K562 (cell line): ENCODE results near the gene STAT6. TPM values are rescaled to one million over a fixed set of nuclear protein-coding genes. Genes with fewer than 3 reads are reported as not detected.
A peak's percentile ranks its signal among the peaks of the same experiment; 100 is the strongest.

Experiments used
- ATAC-seq: fragments of 200-7000 bp; cut with Tn5 transposase; 3 replicates; pipeline ENCODE4 v1.9.1; 2020; ENCODE audit warnings: moderate library complexity
- BruUV-seq: library from RNA; stranded (reverse); fragments of 400-500 nt; replicated peaks from 2 replicates; lab custom pipeline; 2021; lab: Mats Ljungman, UMichigan
- CTCF ChIA-PET: fragments of 300-600 bp; formaldehyde crosslinking; extraction: SDS; loops from one replicate; lab custom pipeline; 2021; ENCODE audit warnings: low intra/inter-chr PET ratio; lab: Yijun Ruan, JAX
- POLR2A ChIA-PET: fragments of 300-600, 350-650 bp; sonication (Branson Sonifier 250); formaldehyde crosslinking; extraction: SDS; loops from one replicate; lab custom pipeline; 2021; ENCODE audit warnings: antibody characterized with exemption, inconsistent platforms; lab: Yijun Ruan, JAX
- DNase-seq, 4 experiments: peaks; one replicate each; pipeline versions ENCODE4 v3.0.0 to v3.0.0-alpha.2; 2011 to 2018; ENCODE audit warnings: low spot score in 3 of 4, mixed read lengths in 3 of 4; ENCODE audit errors: extremely low read depth in 1 of 4
- FAIRE-seq: peaks from 2 replicates; lab custom pipeline; 2011; peaks lifted over from hg19 to GRCh38; lab: Jason Lieb, UNC
- H2AFZ ChIP-seq: 2 replicates; pipeline ENCODE4 v1.6.0; 2011; ENCODE audit warnings: low read depth, low read length, control low read depth, inconsistent platforms
- H3K27ac ChIP-seq: fragments of 200-600 bp; 3 replicates; pipeline ENCODE4 v1.8.0; 2011; ENCODE audit warnings: low read depth, mild to moderate bottlenecking, control low read depth, inconsistent platforms, low read length, moderate library complexity, mixed read lengths; ENCODE audit errors: extremely low read depth
- H3K27me3 ChIP-seq, 2 experiments: fragments of 300-600 bp in 1 of 2; 2 replicates in 1 of 2; 3 replicates in 1 of 2; pipeline versions ENCODE4 v1.6.0 to v1.8.0; 2011; ENCODE audit warnings: inconsistent platforms in 2 of 2, low read length in 2 of 2, mild to moderate bottlenecking in 1 of 2, mixed read lengths in 1 of 2, moderate library complexity in 1 of 2; ENCODE audit not compliant: control insufficient read depth in 2 of 2, insufficient read depth in 2 of 2
- H3K36me3 ChIP-seq: fragments of 300-600 bp; 3 replicates; pipeline ENCODE4 v1.8.0; 2011; ENCODE audit warnings: mild to moderate bottlenecking, low read length, inconsistent platforms; ENCODE audit not compliant: control insufficient read depth, insufficient read depth
- H3K4me1 ChIP-seq, 2 experiments: fragments of 200-600 bp in 1 of 2; replicated peaks in 1 of 2; 2 replicates in 1 of 2; 3 replicates in 1 of 2; pipeline versions ENCODE4 v1.5.1 to v1.8.0; 2011; ENCODE audit warnings: inconsistent platforms in 2 of 2, low read length in 2 of 2, mild to moderate bottlenecking in 1 of 2, mixed read lengths in 1 of 2, moderate library complexity in 1 of 2; ENCODE audit not compliant: control insufficient read depth in 2 of 2, insufficient read depth in 2 of 2
- H3K4me2 ChIP-seq: 2 replicates; pipeline ENCODE4 v1.6.1; 2011; ENCODE audit warnings: low read length, control low read depth, inconsistent platforms, mixed read lengths; ENCODE audit not compliant: insufficient read depth
- H3K4me3 ChIP-seq: fragments of 200-600 bp; sonication (generic), shearing (Covaris generic); 2 replicates; pipeline ENCODE4 v1.5.1; 2016; ENCODE audit warnings: control low read depth, inconsistent platforms
- H3K79me2 ChIP-seq: fragments of 200-600 bp; 3 replicates; pipeline ENCODE4 v1.8.0; 2011; ENCODE audit warnings: low read length, inconsistent platforms; ENCODE audit not compliant: control insufficient read depth, insufficient read depth
- H3K9ac ChIP-seq, 2 experiments: 2 replicates each; pipeline versions ENCODE4 v1.6.0 to v1.6.1; 2011; ENCODE audit warnings: low read depth in 2 of 2, low read length in 2 of 2, control low read depth in 1 of 2, inconsistent platforms in 1 of 2, mild to moderate bottlenecking in 1 of 2, mixed read lengths in 1 of 2; ENCODE audit not compliant: insufficient read depth in 1 of 2
- H3K9me1 ChIP-seq: one replicate; pipeline ENCODE4 v1.6.0; 2011; ENCODE audit warnings: inconsistent platforms, mild to moderate bottlenecking, low read length, moderate library complexity; ENCODE audit not compliant: control insufficient read depth, insufficient read depth
- H3K9me3 ChIP-seq: replicated peaks from 2 replicates; pipeline ENCODE4 v1.5.1; 2011; ENCODE audit warnings: low read depth, low read length, inconsistent platforms; ENCODE audit not compliant: control insufficient read depth, insufficient read depth
- H4K20me1 ChIP-seq: replicated peaks from 2 replicates; pipeline ENCODE4 v1.6.1; 2011; ENCODE audit warnings: low read length, inconsistent platforms, mixed read lengths; ENCODE audit not compliant: control insufficient read depth, insufficient read depth
- FOXP1 ChIP-seq: sonication (generic); formaldehyde crosslinking; IDR thresholded peaks from 2 replicates; pipeline ENCODE4 v1.8.0; 2022; ENCODE audit warnings: mild to moderate bottlenecking, missing genetic modification reagents
- RBM25 ChIP-seq: fragments of 200-400 bp; formaldehyde crosslinking; IDR thresholded peaks from 2 replicates; pipeline ENCODE4 v1.6.1; 2018; ENCODE audit warnings: low read length, low read depth, moderate library complexity; ENCODE audit not compliant: severe bottlenecking
- SPI1 ChIP-seq: IDR thresholded peaks from 2 replicates; pipeline ENCODE4 v1.6.1; 2011; ENCODE audit warnings: low read depth, low read length, control low read depth, borderline replicate concordance
- ZNF224 ChIP-seq: sonication (generic); formaldehyde crosslinking; IDR thresholded peaks from 2 replicates; pipeline ENCODE4 v1.8.0; 2022; ENCODE audit warnings: mild to moderate bottlenecking, missing genetic modification reagents
- WGBS: fragments of 100-300 bp; shearing (Covaris generic); methylation state at CpG from one replicate; pipeline ENCODE4 v1.1.6; 2016; ENCODE audit warnings: low coverage, mixed read lengths; ENCODE audit not compliant: insufficient coverage; ENCODE audit errors: missing lambda C conversion rate; 5-methylcytosine and 5-hydroxymethylcytosine counted together
- in situ Hi-C: fragments of 300-500 bp; cut with MboI; formaldehyde crosslinking; loops from 4 replicates; pipeline ENCODE4 v1.15.0; 2018; ENCODE audit warnings: inconsistent platforms, mixed read lengths
- intact Hi-C: fragments of 100-400 bp; cut with micrococcal nuclease; formaldehyde crosslinking; loops from 2 replicates; pipeline ENCODE4 v1.14.2; 2022
- polyA plus RNA-seq, 8 experiments: library from polyadenylated mRNA; depleted of rRNA in 4 of 8; stranded (reverse) in 5 of 8; unstranded in 3 of 8; fragments of >200 nt; fragmentation: Nextera tagmentation in 2 of 8; fragmentation: Illumina TruSeq in 1 of 8; extraction: Ambion mirVana in 2 of 8; extraction: Trizol in 1 of 8; gene quantifications; 2 replicates each; pipeline versions ENCODE4 v1.2.1 to v1.2.3, GENCODE V29; 2011 to 2014; ENCODE audit warnings: inconsistent platforms in 1 of 8, missing spikeins in 1 of 8
- total RNA-seq, 7 experiments: library from RNA; depleted of rRNA in 6 of 7; stranded (reverse); fragments of >200 nt in 6 of 7; fragmentation: Illumina TruSeq in 2 of 7; extraction: Trizol in 2 of 7; gene quantifications; 2 replicates each; pipeline versions ENCODE4 v1.2.1 to v1.2.3, GENCODE V29; 2011 to 2021; ENCODE audit warnings: low replicate concordance in 1 of 7

STAT6 gene
- total and polyA plus RNA-seq, 9 of the 15 experiments (the other 6 are each of a cell fraction or from before 2014, with no cell fraction given): 2.4 to 49.5 (median 26.5) TPM

- Histone ChIP-seq H3K4me2 (no peak within 1 kb of the TSS), H3K4me1 (peaks cover 0 to 10% of the 10 kb centered on the region in 2 experiments; a peak in 3 of 5 replicates), H3K9me1 (no peaks in the 10 kb centered on the region), H3K36me3 (no peaks in the 10 kb centered on the region), H3K9ac (peak within 1 kb of the TSS in 1 of 2 experiments; percentile 64; a peak in 2 of 4 replicates), H3K27me3 (peaks cover 0 to 11% of the 10 kb centered on the region in 2 experiments; a peak in 3 of 5 replicates), H4K20me1 (0 out of 2 replicates have a peak, but pooled peaks cover 3% of the 10 kb centered on the region), H3K27ac (no peak within 1 kb of the TSS), H3K79me2 (no peaks in the 10 kb centered on the region), H3K4me3 (no peak within 1 kb of the TSS), H2AFZ (no peak within 1 kb of the TSS), H3K9me3 (no peaks in the 10 kb centered on the region)
- DNase-seq (no peak), ATAC-seq (no peak), FAIRE-seq (no peak)
- WGBS: 38% methylated on average over 8 of the region's 8 CpGs
- BruUV-seq: no TSS peak
- CTCF ChIA-PET: no interaction called here
- intact Hi-C loops: no loop called here
- in situ Hi-C loops: no loop called here
- TF ChIP-seq SPI1: peak; percentile 24; the same call in 1 of the 2 replicates
- TF ChIP-seq FOXP1 (CRISPR knock-in tag): no peak
- POLR2A ChIA-PET: interaction anchor here (0.9 kb wide), 1 partner anchor 19 kb away, joined by 4 read pairs; the partner anchor contains the start of gene LRP1
These were observed 36.1 kb upstream of the STAT6 start, which contains the start of gene LRP1-AS for GRCh38 chr12:57146961-57147944. TSS of gene LRP1-AS (minus strand) at chr12:57147619.

- no peak for DNase-seq
- no peak for ATAC-seq
- H3K4me3 ChIP-seq: no peak overlapping the region
- intact Hi-C loops: no loop called here
- no peak for TF ChIP-seq ZNF224 (CRISPR knock-in tag)
- TF ChIP-seq RBM25: peak; percentile 65
- TF ChIP-seq, all 486 proteins: peak for 1
- POLR2A ChIA-PET: no interaction called here
- H3K9me1 ChIP-seq: no peaks in the 10 kb centered on the region
- CTCF ChIA-PET: no interaction called here
- H4K20me1 ChIP-seq: 0 out of 2 replicates have a peak, but pooled peaks cover 3% of the 10 kb centered on the region
- peaks cover 0 to 10% of the 10 kb centered on the region in 2 experiments; a peak in 3 of 5 replicates for H3K4me1 ChIP-seq
- H3K36me3 ChIP-seq: no peaks in the 10 kb centered on the region
- peaks cover 0 to 11% of the 10 kb centered on the region in 2 experiments; a peak in 3 of 5 replicates for H3K27me3 ChIP-seq
- no peak overlapping the region for H3K4me2 ChIP-seq
- in situ Hi-C loops: no loop called here
- H3K27ac ChIP-seq: no peak overlapping the region
- no TSS peak for BruUV-seq
- H3K79me2 ChIP-seq: no peaks in the 10 kb centered on the region
- no peak overlapping the region for H3K9ac ChIP-seq
- no peak overlapping the region for H2AFZ ChIP-seq
- FAIRE-seq: no peak
- no peaks in the 10 kb centered on the region for H3K9me3 ChIP-seq
- WGBS: 3% methylated on average over 2 of the region's 2 CpGs
These were observed 34.9 kb upstream of the STAT6 start for GRCh38 chr12:57146092-57146491.
